Activated CD4-positive, alpha-beta T cell treated with anti-CD3 and anti-CD28 coated beads, Interleukin-10, Interleukin-2, amounts not matched to agents 100 ng/mL and 50 ng/mL, durations not matched to agents 16 hours and 8 hours (primary cell): ENCODE data around the gene KTI12.
"Not testable (repeated sequence)": the region's sequence is repeated elsewhere in the genome, so short reads cannot be mapped to it uniquely, and the experiment has no call there.

Experiments
- DNase-seq: peaks from one replicate; pipeline ENCODE4 v3.0.0-alpha.2; 2020

KTI12 gene, protein sequence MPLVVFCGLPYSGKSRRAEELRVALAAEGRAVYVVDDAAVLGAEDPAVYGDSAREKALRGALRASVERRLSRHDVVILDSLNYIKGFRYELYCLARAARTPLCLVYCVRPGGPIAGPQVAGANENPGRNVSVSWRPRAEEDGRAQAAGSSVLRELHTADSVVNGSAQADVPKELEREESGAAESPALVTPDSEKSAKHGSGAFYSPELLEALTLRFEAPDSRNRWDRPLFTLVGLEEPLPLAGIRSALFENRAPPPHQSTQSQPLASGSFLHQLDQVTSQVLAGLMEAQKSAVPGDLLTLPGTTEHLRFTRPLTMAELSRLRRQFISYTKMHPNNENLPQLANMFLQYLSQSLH

DNA sequence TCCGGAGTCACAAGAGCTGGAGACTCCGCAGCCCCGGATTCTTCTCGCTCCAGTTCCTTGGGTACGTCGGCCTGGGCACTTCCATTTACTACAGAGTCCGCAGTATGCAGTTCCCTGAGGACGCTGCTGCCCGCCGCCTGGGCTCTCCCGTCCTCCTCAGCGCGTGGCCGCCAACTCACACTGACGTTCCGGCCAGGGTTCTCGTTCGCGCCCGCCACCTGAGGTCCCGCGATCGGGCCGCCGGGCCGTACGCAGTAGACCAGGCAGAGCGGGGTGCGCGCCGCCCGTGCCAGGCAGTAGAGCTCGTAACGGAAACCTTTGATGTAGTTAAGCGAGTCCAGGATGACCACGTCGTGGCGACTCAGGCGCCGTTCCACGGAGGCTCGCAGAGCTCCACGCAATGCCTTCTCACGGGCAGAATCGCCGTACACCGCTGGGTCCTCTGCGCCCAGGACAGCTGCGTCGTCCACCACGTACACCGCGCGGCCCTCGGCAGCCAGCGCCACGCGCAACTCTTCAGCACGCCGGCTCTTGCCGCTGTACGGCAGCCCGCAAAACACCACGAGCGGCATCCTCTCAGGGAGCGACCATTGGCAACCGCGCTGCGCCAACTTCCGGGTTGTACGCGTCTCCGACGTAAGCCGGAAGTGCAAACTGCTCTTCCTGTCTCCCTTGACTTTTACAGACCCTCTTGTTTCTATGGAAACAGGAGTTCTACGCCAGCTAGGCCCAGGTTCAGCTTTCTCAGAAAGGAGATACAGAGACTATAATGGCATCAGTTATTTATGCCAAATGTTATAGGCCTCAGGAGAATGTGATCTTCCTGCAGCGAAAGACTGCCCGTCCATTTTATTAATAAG, at the start of gene KTI12:
Gene KTI12 (minus strand): TSS at position 621 of the 860 bp plus-strand sequence. CDS start 49 bp downstream, at position 572.
- DNase-seq = peak; percentile 92

- DNase-seq = no peak
Observed at GRCh38 chr1:52080014-52080415, 46.4 kb upstream of the KTI12 start.

GRCh38 chr1:52077277-52077676, 43.7 kb upstream of the KTI12 start:
- not testable (repeated sequence) for DNase-seq

DNA sequence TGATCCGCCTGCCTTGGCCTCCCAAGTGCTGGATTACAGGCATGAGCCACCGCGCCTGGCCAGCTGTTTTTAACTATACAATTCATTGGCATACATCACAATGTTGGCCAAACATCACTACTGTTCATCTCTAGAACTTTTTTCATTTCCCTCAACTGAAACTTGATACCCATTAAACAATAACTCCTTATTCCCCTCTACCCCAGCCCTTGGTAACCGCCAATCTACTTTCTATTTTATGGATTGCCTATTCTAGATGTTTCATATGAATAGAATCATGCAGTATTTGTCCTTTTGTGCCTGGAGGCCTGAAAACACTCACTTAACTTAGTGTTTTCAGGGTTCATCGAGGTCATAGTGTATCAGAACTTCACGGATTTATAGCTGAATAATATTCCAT, 38.7 kb upstream of the KTI12 start:
- no peak for DNase-seq

DNA sequence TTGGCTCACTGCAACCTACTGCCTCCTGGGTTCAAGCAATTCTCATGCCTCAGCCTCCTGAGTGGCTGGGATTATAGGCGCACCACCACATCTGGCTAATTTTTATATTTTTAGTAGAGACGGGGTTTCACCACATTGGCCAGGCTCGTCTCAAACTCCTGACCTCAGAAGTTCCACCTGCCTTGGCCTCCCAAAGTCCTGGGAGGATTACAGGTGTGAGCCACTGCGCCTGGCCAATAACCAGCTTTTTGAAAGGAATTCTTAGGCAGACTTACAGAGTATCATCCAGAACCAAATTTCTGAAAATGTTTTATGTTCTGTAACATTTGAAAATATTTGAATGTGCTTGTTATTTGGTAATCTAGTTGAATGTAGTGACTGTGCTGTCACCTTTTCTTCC, 37.1 kb upstream of the KTI12 start:
- DNase-seq = no peak

- no peak for DNase-seq
Observed at GRCh38 chr1:52063192-52063591, 29.6 kb upstream of the KTI12 start.

- DNase-seq = no peak
Observed at GRCh38 chr1:52060822-52061221, 27.2 kb upstream of the KTI12 start.

- no peak for DNase-seq
Observed at GRCh38 chr1:52059888-52060287, 26.3 kb upstream of the KTI12 start.

DNA sequence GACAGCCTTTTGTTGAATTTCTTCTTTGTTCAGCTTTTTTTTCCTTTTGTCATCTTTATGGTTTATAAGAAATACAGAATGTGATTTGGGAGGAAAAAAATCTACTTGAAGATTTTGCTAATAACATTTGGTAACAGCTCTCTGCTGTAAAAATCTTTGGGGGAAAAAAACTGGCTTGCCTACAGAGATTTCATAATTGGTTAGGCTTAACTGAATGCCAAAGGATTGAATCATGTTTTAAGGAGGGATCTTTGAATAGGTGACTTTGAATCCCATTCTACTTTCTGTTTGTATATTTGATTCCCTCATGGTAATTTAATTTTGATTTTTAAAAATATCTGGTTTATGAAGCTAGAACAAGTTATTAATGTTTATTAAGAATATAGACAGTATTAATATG, 25.7 kb upstream of the KTI12 start:
- no peak for DNase-seq

GRCh38 chr1:52057876-52058415, 24.3 kb upstream of the KTI12 start:
- DNase-seq = no peak

GRCh38 chr1:52057255-52057654, 23.6 kb upstream of the KTI12 start:
- no peak for DNase-seq

DNA sequence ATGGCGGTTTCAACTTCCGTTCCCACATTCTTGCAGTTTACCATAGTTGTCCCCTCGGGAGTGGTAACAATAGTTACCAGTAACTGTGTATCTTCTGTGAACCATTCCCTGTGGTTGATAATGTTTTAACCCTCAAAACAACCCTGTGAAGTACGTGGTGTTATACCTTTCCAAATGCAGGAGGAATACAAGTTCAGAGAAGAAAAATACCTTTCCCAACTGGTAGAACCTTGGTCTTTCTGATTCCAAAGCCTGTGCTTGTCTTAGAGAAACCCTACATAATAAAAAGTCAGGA, 23.3 kb upstream of the KTI12 start:
- DNase-seq = peak; percentile 73

DNA sequence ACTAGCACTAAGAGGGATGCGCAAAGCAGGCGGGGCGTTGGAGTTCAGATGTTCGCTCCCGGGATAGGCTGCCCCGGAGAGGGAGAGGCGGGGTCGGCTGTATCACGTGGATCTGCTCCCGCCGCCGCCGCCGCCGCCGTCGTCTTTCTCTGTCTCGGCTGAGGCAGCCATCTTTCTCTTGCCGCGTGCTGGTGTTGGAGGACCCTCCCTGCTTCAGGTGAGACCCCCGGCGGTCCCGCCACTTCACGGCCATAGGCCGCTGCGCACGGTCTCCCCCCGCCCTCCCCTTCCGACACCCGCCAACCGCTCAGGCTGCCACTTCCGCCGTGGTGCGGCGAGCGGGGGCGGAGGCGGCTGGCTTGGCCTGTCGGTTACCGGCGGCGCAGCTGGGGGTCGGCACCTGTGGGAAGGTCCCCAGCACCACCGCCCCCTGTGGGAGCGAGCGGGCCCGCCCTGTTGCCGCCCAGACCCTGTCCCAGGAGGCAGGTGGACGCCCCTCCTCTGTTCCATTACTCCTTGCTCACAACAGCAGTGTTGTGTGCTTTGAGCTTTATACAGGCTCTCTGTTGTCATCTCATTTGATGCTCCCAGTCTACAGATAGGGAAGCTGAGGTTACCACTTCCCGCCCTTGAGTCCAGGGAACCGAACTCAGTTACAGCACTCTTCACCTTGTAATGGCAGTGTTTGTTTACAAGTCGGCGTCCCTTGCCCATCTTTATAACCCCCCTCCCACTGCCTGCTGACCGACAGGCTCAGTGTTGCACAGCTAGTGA, 22.7 kb upstream of the KTI12 start, which contains the start of gene BTF3L4:
Gene BTF3L4 (plus strand): TSS at position 133 of the 774 bp plus-strand sequence. CDS start 3,553 bp downstream, outside the sequence.
- peak; percentile 97 for DNase-seq

GRCh38 chr1:52055866-52056162, 22.2 kb upstream of the KTI12 start:
- DNase-seq = no peak

- DNase-seq = peak; percentile 84
Observed at GRCh38 chr1:52055066-52055865, 21.7 kb upstream of the KTI12 start, which contains the start of gene TXNDC12. Gene TXNDC12, minus strand, starts transcription at chr1:52055191. Its CDS starts 95 bp downstream, at chr1:52055096.

DNA sequence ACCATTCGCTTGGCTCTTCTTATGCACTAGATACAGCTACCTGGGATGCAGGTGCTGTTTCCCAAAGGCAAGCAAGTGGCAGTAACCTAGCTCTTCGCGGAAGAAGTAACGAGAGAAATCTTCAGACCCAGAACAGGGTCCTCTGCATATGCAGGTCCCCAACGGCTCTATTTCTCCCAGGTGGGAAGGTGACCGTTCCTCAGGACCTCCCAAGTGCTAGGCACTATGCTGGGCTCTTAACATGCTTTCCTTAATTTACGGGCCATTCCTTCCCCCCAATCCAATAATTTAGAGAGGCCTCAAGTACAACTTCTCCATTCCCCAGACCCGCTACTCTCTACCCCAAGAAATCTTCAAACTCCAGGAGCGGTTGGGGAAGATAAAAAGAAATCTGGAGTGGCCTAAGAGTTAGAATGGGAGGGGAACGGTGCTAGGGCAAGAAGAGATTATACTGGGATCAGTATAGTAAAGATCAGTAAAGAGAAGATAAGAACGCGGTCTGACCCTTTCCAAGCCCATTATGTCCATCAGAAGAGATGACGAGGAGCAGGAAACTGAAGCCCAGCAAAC, 21.0 kb upstream of the KTI12 start:
- DNase-seq = no peak

DNA sequence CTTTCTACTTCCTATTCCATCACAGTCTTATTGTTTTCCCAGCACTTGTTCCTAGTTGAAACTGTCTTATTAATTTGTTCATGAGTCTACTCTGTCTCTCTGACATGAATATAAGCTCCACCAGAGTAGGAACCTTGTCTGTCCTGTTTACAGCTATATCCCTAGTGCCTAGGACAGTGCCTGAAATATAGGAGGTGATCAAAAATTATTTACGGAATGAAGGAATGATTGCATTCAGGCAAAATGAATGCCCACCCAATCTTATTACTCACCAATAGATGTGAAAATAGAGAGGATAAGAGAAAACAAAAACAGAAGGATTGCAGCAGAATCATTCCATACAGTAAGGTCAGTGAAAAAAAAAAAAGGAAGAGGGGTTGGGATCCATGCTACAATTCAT, 20.3 kb upstream of the KTI12 start:
- DNase-seq = no peak

DNA sequence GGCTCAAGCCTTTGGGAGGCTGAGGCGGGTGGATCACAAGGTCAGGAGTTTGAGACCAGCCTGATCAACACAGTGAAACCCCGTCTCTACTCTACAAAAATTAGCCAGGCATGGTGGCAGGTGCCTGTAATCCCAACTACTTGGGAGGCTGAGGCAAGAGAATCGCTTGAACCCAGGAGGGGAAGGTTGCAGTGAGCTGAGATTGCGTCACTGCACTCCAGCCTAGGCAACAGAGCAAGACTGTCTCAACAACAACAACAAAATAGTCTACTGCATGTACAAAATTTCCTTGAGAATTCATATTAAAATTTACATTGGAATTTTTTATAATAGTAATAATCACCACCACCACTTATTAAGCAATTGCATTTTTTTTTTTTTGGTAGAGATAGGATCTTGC, 15.7 kb upstream of the KTI12 start:
- not testable (repeated sequence) for DNase-seq

DNA sequence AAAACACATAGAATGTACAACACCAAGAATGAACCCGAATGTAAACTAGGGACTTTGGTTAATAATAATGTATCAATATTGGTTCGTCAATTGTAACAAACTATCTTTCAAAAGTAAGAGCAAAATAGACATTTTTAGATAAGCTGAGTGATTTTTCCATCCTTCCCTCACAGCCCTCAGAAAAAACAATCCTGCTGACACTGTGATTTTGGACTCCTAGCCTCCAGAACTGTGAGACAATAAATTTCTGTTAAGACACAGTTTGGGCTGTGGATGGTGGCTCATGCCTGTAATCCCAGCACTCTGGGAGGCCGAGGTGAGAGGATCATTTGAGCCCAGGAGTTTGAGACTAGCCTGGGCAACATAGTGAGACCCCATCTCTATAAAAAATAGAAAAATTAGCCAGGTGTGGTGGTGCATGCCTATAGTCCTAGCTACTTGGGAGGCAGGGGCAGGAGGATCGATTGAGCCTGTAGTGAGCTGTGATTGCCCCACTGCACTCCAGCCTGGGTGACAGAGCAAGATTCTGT, 12.1 kb upstream of the KTI12 start:
- not testable (repeated sequence) for DNase-seq

DNA sequence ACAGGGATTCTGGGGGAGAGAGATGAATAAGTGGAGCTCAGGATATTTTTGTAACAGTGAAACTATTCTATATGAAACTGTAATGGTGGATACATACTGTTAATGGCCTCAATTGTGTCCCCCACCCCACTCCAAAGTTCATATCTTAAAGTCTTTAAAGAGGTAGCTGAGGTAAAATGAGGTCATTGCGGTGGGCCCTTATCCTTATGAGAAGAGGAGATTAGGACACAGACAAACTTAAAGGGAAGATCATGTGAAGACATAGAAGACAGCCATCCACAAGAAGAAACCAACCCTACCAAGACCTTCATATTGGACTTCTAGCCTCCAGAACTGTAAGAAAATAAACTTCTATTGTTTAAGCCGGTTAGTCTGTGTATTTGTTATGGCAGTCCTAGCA, 11.6 kb upstream of the KTI12 start:
- DNase-seq = no peak

DNA sequence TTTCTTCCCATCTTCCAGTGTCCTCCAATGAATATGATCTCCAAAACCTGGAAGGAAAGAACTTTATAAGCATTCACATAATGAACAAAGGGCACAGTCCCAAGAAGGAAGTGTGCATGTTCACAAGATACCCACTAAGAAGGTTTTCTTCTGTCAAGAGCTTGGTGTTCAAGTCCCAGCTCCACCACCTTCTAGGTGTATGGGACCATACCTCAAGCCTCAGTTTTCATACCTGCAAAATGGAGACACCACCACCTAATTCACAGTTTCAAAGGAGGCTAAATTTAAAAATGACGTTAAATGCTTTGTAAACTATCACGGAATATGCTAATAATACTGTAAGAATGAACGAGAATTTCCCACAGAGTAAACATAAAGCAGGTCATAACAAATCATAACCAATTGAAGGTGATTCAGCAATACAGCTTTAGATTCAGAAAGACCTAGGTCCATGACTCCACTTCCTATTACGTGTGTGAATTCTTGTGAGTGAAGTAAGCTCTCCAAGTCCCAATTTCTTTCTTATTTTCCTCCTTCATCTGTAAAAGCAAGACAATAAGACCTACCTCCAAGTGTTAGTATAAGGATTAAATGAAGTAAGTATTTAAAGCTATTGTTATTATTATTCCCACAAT, 8.1 kb upstream of the KTI12 start:
- DNase-seq = no peak
